ENCODE results near the gene CASP2.

The CASP2 gene

GRCh38 chr7:143315776-143316175 is 27.6 kb downstream of the CASP2 start, which contains the start of gene CLCN1:
TSS of gene CLCN1 (plus strand) at chr7:143316111. CDS start at chr7:143316213, 102 bp downstream.
- Histone ChIP-seq H3K4me2 (ENCODE audit: low read length) (no peak within 1 kb of the TSS), H3K4me3 (ENCODE audit: low read depth, low read length) (no peak within 1 kb of the TSS), H3K9me3 (ENCODE audit: control insufficient read depth, low read length) (no peaks in the 10 kb centered on the region), H3K27ac (no peak within 1 kb of the TSS), H3K9ac (no peak within 1 kb of the TSS), H2AFZ (no peak within 1 kb of the TSS), H3K27me3 (ENCODE audit: control insufficient read depth, insufficient read depth, low read length) (no peaks in the 10 kb centered on the region), H3K79me2 (no peaks in the 10 kb centered on the region), H3K4me1 (peaks cover 6% of the 10 kb centered on the region), H3K36me3 (ENCODE audit: control insufficient read depth, insufficient read depth, low read length) (no peaks in the 10 kb centered on the region)
- TF ChIP-seq CTCF (IDR thresholded peaks at IDR 0.05): no peak

- no peak for TF ChIP-seq CTCF (IDR thresholded peaks at IDR 0.05)
- H3K4me1 ChIP-seq: peaks cover 6% of the 10 kb centered on the region
- H3K4me3 ChIP-seq (ENCODE audit: low read depth, low read length): no peak overlapping the region
- H3K27ac ChIP-seq: no peak overlapping the region
- no peaks in the 10 kb centered on the region for H3K9me3 ChIP-seq (ENCODE audit: control insufficient read depth, low read length)
- H3K4me2 ChIP-seq (ENCODE audit: low read length): no peak overlapping the region
- no peaks in the 10 kb centered on the region for H3K79me2 ChIP-seq
- no peak overlapping the region for H3K9ac ChIP-seq
- H3K27me3 ChIP-seq (ENCODE audit: control insufficient read depth, insufficient read depth, low read length): no peaks in the 10 kb centered on the region
- H2AFZ ChIP-seq: no peak overlapping the region
- no peaks in the 10 kb centered on the region for H3K36me3 ChIP-seq (ENCODE audit: control insufficient read depth, insufficient read depth, low read length)
Measured at GRCh38 chr7:143316492-143316891, 28.3 kb downstream of the CASP2 start.

- no peaks in the 10 kb centered on the region for H3K79me2 ChIP-seq
- H3K4me2 ChIP-seq (ENCODE audit: low read length): no peak overlapping the region
- no peak for TF ChIP-seq CTCF (IDR thresholded peaks at IDR 0.05)
- H3K9me3 ChIP-seq (ENCODE audit: control insufficient read depth, low read length): no peaks in the 10 kb centered on the region
- H3K27me3 ChIP-seq (ENCODE audit: control insufficient read depth, insufficient read depth, low read length): no peaks in the 10 kb centered on the region
- H3K4me1 ChIP-seq: peaks cover 6% of the 10 kb centered on the region
- H3K4me3 ChIP-seq (ENCODE audit: low read depth, low read length): no peak overlapping the region
- H3K9ac ChIP-seq: no peak overlapping the region
- no peaks in the 10 kb centered on the region for H3K36me3 ChIP-seq (ENCODE audit: control insufficient read depth, insufficient read depth, low read length)
- peak overlapping the region; percentile 34 for H3K27ac ChIP-seq
- peak overlapping the region; percentile 84 for H2AFZ ChIP-seq
Measured at GRCh38 chr7:143318661-143319060, 30.5 kb downstream of the CASP2 start.

GRCh38 chr7:143320620-143321019 is 32.5 kb downstream of the CASP2 start:
- peak overlapping the region; percentile 11 for H2AFZ ChIP-seq
- no peak overlapping the region for H3K9ac ChIP-seq
- H3K27me3 ChIP-seq (ENCODE audit: control insufficient read depth, insufficient read depth, low read length): no peaks in the 10 kb centered on the region
- no peaks in the 10 kb centered on the region for H3K79me2 ChIP-seq
- H3K27ac ChIP-seq: no peak overlapping the region
- no peak for TF ChIP-seq CTCF (IDR thresholded peaks at IDR 0.05)
- no peak overlapping the region for H3K4me2 ChIP-seq (ENCODE audit: low read length)
- H3K4me1 ChIP-seq: peaks cover 6% of the 10 kb centered on the region
- no peaks in the 10 kb centered on the region for H3K36me3 ChIP-seq (ENCODE audit: control insufficient read depth, insufficient read depth, low read length)
- H3K9me3 ChIP-seq (ENCODE audit: control insufficient read depth, low read length): no peaks in the 10 kb centered on the region
- no peak overlapping the region for H3K4me3 ChIP-seq (ENCODE audit: low read depth, low read length)

- no peak for TF ChIP-seq CTCF (IDR thresholded peaks at IDR 0.05)
- H3K79me2 ChIP-seq: no peaks in the 10 kb centered on the region
- no peak overlapping the region for H3K9ac ChIP-seq
- no peaks in the 10 kb centered on the region for H3K9me3 ChIP-seq (ENCODE audit: control insufficient read depth, low read length)
- no peaks in the 10 kb centered on the region for H3K36me3 ChIP-seq (ENCODE audit: control insufficient read depth, insufficient read depth, low read length)
- no peak overlapping the region for H2AFZ ChIP-seq
- no peak overlapping the region for H3K4me3 ChIP-seq (ENCODE audit: low read depth, low read length)
- H3K4me2 ChIP-seq (ENCODE audit: low read length): no peak overlapping the region
- peaks cover 6% of the 10 kb centered on the region for H3K4me1 ChIP-seq
- H3K27ac ChIP-seq: no peak overlapping the region
- no peaks in the 10 kb centered on the region for H3K27me3 ChIP-seq (ENCODE audit: control insufficient read depth, insufficient read depth, low read length)
Measured at GRCh38 chr7:143321242-143321641, 33.1 kb downstream of the CASP2 start.
